ENCODE results near the gene UBXN4. TPM values are rescaled to one million over a fixed set of nuclear protein-coding genes. Genes with fewer than 3 reads are reported as not detected.

Gene UBXN4
- total and polyA plus RNA-seq, 2 of the 13 experiments (the other 11 are each of a cell fraction or from before 2014, with no cell fraction given), result 74.2 to 104 TPM

- TF ChIP-seq, protein P1, sequence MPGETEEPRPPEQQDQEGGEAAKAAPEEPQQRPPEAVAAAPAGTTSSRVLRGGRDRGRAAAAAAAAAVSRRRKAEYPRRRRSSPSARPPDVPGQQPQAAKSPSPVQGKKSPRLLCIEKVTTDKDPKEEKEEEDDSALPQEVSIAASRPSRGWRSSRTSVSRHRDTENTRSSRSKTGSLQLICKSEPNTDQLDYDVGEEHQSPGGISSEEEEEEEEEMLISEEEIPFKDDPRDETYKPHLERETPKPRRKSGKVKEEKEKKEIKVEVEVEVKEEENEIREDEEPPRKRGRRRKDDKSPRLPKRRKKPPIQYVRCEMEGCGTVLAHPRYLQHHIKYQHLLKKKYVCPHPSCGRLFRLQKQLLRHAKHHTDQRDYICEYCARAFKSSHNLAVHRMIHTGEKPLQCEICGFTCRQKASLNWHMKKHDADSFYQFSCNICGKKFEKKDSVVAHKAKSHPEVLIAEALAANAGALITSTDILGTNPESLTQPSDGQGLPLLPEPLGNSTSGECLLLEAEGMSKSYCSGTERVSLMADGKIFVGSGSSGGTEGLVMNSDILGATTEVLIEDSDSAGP (CRISPR knock-in tag; IDR thresholded peaks at IDR 0.05; ENCODE audit: borderline replicate concordance), result peak; percentile 86
- TF ChIP-seq, protein P2, sequence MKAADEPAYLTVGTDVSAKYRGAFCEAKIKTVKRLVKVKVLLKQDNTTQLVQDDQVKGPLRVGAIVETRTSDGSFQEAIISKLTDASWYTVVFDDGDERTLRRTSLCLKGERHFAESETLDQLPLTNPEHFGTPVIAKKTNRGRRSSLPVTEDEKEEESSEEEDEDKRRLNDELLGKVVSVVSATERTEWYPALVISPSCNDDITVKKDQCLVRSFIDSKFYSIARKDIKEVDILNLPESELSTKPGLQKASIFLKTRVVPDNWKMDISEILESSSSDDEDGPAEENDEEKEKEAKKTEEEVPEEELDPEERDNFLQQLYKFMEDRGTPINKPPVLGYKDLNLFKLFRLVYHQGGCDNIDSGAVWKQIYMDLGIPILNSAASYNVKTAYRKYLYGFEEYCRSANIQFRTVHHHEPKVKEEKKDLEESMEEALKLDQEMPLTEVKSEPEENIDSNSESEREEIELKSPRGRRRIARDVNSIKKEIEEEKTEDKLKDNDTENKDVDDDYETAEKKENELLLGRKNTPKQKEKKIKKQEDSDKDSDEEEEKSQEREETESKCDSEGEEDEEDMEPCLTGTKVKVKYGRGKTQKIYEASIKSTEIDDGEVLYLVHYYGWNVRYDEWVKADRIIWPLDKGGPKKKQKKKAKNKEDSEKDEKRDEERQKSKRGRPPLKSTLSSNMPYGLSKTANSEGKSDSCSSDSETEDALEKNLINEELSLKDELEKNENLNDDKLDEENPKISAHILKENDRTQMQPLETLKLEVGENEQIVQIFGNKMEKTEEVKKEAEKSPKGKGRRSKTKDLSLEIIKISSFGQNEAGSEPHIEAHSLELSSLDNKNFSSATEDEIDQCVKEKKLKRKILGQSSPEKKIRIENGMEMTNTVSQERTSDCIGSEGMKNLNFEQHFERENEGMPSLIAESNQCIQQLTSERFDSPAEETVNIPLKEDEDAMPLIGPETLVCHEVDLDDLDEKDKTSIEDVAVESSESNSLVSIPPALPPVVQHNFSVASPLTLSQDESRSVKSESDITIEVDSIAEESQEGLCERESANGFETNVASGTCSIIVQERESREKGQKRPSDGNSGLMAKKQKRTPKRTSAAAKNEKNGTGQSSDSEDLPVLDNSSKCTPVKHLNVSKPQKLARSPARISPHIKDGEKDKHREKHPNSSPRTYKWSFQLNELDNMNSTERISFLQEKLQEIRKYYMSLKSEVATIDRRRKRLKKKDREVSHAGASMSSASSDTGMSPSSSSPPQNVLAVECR (CRISPR knock-in tag; IDR thresholded peaks at IDR 0.05; ENCODE audit: borderline replicate concordance), result peak; percentile 92
- TF ChIP-seq ZNF468 (CRISPR knock-in tag; IDR thresholded peaks at IDR 0.05), result no peak
- no peak for TF ChIP-seq THAP8 (CRISPR knock-in tag; IDR thresholded peaks at IDR 0.05; ENCODE audit: borderline replicate concordance)
- peak; percentile 99 for TF ChIP-seq ELF1 (CRISPR knock-in tag; IDR thresholded peaks at IDR 0.05)
- TF ChIP-seq, protein P3, sequence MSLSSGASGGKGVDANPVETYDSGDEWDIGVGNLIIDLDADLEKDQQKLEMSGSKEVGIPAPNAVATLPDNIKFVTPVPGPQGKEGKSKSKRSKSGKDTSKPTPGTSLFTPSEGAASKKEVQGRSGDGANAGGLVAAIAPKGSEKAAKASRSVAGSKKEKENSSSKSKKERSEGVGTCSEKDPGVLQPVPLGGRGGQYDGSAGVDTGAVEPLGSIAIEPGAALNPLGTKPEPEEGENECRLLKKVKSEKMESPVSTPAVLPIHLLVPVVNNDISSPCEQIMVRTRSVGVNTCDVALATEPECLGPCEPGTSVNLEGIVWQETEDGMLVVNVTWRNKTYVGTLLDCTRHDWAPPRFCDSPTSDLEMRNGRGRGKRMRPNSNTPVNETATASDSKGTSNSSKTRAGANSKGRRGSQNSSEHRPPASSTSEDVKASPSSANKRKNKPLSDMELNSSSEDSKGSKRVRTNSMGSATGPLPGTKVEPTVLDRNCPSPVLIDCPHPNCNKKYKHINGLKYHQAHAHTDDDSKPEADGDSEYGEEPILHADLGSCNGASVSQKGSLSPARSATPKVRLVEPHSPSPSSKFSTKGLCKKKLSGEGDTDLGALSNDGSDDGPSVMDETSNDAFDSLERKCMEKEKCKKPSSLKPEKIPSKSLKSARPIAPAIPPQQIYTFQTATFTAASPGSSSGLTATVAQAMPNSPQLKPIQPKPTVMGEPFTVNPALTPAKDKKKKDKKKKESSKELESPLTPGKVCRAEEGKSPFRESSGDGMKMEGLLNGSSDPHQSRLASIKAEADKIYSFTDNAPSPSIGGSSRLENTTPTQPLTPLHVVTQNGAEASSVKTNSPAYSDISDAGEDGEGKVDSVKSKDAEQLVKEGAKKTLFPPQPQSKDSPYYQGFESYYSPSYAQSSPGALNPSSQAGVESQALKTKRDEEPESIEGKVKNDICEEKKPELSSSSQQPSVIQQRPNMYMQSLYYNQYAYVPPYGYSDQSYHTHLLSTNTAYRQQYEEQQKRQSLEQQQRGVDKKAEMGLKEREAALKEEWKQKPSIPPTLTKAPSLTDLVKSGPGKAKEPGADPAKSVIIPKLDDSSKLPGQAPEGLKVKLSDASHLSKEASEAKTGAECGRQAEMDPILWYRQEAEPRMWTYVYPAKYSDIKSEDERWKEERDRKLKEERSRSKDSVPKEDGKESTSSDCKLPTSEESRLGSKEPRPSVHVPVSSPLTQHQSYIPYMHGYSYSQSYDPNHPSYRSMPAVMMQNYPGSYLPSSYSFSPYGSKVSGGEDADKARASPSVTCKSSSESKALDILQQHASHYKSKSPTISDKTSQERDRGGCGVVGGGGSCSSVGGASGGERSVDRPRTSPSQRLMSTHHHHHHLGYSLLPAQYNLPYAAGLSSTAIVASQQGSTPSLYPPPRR (CRISPR knock-in tag; IDR thresholded peaks at IDR 0.05; ENCODE audit: borderline replicate concordance), result no peak
- TF ChIP-seq STAG1 (CRISPR knock-in tag; IDR thresholded peaks at IDR 0.05), result peak; percentile 12; the same call in 1 of the 2 replicates
- TF ChIP-seq ZKSCAN8 (CRISPR knock-in tag; IDR thresholded peaks at IDR 0.05; ENCODE audit: borderline replicate concordance), result no peak; the same call in 1 of the 2 replicates
- TF ChIP-seq MYC (CRISPR knock-in tag; IDR thresholded peaks at IDR 0.05; ENCODE audit: borderline replicate concordance), result peak; percentile 87
- TF ChIP-seq ZNF576 (CRISPR knock-in tag; IDR thresholded peaks at IDR 0.05), result no peak
- peak; percentile 70; the same call in 1 of the 2 replicates for TF ChIP-seq ZFP90 (CRISPR knock-in tag; IDR thresholded peaks at IDR 0.05; ENCODE audit: borderline replicate concordance)
- no peak; the same call in 1 of the 2 replicates for TF ChIP-seq ZNF569 (CRISPR knock-in tag; IDR thresholded peaks at IDR 0.05; ENCODE audit: borderline replicate concordance)
- no peak for TF ChIP-seq ZNF512 (CRISPR knock-in tag; IDR thresholded peaks at IDR 0.05)
Observed at GRCh38 chr2:135741395-135742324, at the start of gene UBXN4 (continued).

Data from HepG2 (cell line).